Measurements from ENCODE around the gene OR10J5.
"Not testable (repeated sequence)": the region's sequence is repeated elsewhere in the genome, so short reads cannot be mapped to it uniquely, and the experiment has no call there.

OR10J5 gene

DNA sequence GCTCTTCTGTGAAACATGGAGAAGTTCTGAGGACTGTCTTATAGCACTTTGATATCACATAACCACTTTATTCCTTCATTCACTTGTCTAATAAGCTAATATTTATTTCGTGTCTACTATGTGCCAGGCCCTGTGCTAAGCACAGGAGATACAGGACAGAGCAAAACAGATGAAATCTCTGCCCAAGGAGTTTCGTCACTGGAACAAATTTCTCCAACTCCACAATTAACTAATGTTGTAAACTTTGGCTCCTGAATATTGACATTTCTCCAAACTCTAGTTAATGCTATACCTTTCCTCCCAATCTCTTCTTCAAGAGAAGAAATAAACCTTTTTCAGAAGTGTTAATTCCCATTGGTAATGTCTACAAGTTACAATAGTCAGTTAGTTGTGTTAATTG lies 24.8 kb upstream of the OR10J5 start:
- TF ChIP-seq ZNF274 (IDR thresholded peaks at IDR 0.05; ENCODE audit: low read depth, low read length) (no peak), SUZ12 (IDR thresholded peaks at IDR 0.05; ENCODE audit: extremely low read depth, insufficient read depth, insufficient read length) (no peak), YY1 (IDR thresholded peaks at IDR 0.05; ENCODE audit: insufficient read depth, insufficient read length) (no peak)
- Histone ChIP-seq H3K36me3 (ENCODE audit: insufficient read depth, insufficient read length, low read length) (no peaks in the 10 kb centered on the region), H3K4me3 (ENCODE audit: insufficient read length, low read depth) (no peak overlapping the region), H3K9ac (ENCODE audit: insufficient read length, low read depth) (no peak overlapping the region), H3K27me3 (ENCODE audit: insufficient read depth, insufficient read length) (no peaks in the 10 kb centered on the region), H3K9me3 (ENCODE audit: insufficient read depth, low read length) (peaks cover 5% of the 10 kb centered on the region; the same call in 1 of the 2 replicates), H3K4me1 (ENCODE audit: insufficient read depth, insufficient read length) (no peaks in the 10 kb centered on the region)
- no peak for DNase-seq (ENCODE audit: low read depth, low spot score)

DNA sequence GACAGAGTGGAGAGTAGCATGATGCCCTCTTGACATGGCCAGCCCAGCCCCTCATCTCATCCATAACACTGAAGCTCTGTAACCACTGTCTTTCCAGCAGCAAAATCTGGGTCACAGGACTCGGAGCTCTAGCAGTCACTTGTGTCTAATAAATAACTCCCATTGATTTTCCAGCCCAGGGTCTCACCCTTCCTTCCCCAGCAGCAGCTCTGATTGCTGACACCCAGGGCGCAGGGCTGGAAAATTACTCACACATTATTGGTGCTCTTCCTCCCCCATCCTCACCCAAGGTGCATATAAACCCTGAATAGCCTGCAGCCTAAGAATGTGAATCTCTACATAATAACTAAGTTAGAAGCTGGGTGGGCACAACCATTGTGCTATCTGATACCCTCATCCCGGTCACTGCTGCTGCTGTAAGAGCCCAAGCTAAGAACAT lies 21.1 kb upstream of the OR10J5 start:
- DNase-seq (ENCODE audit: low read depth, low spot score), result no peak
- H3K9ac ChIP-seq (ENCODE audit: insufficient read length, low read depth), result no peak overlapping the region
- H3K4me1 ChIP-seq (ENCODE audit: insufficient read depth, insufficient read length), result no peaks in the 10 kb centered on the region
- no peaks in the 10 kb centered on the region for H3K36me3 ChIP-seq (ENCODE audit: insufficient read depth, insufficient read length, low read length)
- no peaks in the 10 kb centered on the region for H3K27me3 ChIP-seq (ENCODE audit: insufficient read depth, insufficient read length)
- TF ChIP-seq SUZ12 (IDR thresholded peaks at IDR 0.05; ENCODE audit: extremely low read depth, insufficient read depth, insufficient read length) (no peak), YY1 (IDR thresholded peaks at IDR 0.05; ENCODE audit: insufficient read depth, insufficient read length) (no peak), ZNF274 (IDR thresholded peaks at IDR 0.05; ENCODE audit: low read depth, low read length) (no peak)
- no peak overlapping the region for H3K4me3 ChIP-seq (ENCODE audit: insufficient read length, low read depth)
- H3K9me3 ChIP-seq (ENCODE audit: insufficient read depth, low read length), result no peaks in the 10 kb centered on the region

DNA sequence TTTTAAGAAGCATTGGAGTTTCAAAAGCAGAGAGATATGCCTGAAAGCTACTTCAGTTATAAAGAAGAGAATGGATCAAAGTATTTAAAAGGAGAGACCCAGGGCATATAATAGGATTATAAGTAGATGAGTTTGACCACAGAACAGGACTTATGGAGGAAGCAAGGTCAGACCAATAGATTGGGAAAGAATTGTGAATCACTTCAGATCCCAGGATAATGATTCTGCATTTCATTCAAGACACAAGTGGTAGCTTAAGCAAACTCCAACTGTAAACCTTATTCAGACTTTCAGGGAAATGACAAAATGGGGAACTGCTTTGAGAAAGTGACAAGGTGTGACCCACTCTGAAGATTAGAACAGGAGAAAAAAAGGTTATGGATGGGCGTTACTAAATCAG lies 18.9 kb upstream of the OR10J5 start:
- H3K4me3 ChIP-seq (ENCODE audit: insufficient read length, low read depth), result no peak overlapping the region
- H3K9ac ChIP-seq (ENCODE audit: insufficient read length, low read depth), result no peak overlapping the region
- H3K9me3 ChIP-seq (ENCODE audit: insufficient read depth, low read length), result no peaks in the 10 kb centered on the region
- H3K4me1 ChIP-seq (ENCODE audit: insufficient read depth, insufficient read length), result no peaks in the 10 kb centered on the region
- H3K36me3 ChIP-seq (ENCODE audit: insufficient read depth, insufficient read length, low read length), result no peaks in the 10 kb centered on the region
- DNase-seq (ENCODE audit: low read depth, low spot score), result no peak
- H3K27me3 ChIP-seq (ENCODE audit: insufficient read depth, insufficient read length), result no peaks in the 10 kb centered on the region
- no peak for TF ChIP-seq ZNF274 (IDR thresholded peaks at IDR 0.05; ENCODE audit: low read depth, low read length)
- no peak for TF ChIP-seq SUZ12 (IDR thresholded peaks at IDR 0.05; ENCODE audit: extremely low read depth, insufficient read depth, insufficient read length)
- no peak for TF ChIP-seq YY1 (IDR thresholded peaks at IDR 0.05; ENCODE audit: insufficient read depth, insufficient read length)

DNA sequence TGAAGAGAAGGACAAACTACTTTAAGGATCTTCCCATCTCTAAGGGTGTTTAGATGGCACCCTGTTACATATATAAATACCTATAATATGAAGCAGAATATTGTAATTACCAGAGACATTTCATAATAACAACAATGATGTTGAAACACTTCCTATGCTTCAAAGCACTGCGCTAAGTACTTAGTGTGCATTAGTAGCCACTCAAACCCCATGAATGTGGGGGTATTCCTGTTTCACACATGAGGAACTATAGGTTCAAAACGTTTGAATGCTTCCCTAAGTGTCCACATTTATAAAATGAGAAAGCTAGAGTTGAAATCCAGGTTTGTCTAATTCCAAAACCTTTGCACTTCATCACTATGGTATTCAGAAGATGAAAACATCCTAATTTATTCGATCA lies 18.5 kb upstream of the OR10J5 start:
- Histone ChIP-seq H3K36me3 (ENCODE audit: insufficient read depth, insufficient read length, low read length) (no peaks in the 10 kb centered on the region), H3K4me3 (ENCODE audit: insufficient read length, low read depth) (no peak overlapping the region), H3K4me1 (ENCODE audit: insufficient read depth, insufficient read length) (no peaks in the 10 kb centered on the region), H3K27me3 (ENCODE audit: insufficient read depth, insufficient read length) (no peaks in the 10 kb centered on the region), H3K9ac (ENCODE audit: insufficient read length, low read depth) (no peak overlapping the region), H3K9me3 (ENCODE audit: insufficient read depth, low read length) (no peaks in the 10 kb centered on the region)
- TF ChIP-seq ZNF274 (IDR thresholded peaks at IDR 0.05; ENCODE audit: low read depth, low read length) (no peak), SUZ12 (IDR thresholded peaks at IDR 0.05; ENCODE audit: extremely low read depth, insufficient read depth, insufficient read length) (no peak), YY1 (IDR thresholded peaks at IDR 0.05; ENCODE audit: insufficient read depth, insufficient read length) (no peak)
- no peak for DNase-seq (ENCODE audit: low read depth, low spot score)

DNA sequence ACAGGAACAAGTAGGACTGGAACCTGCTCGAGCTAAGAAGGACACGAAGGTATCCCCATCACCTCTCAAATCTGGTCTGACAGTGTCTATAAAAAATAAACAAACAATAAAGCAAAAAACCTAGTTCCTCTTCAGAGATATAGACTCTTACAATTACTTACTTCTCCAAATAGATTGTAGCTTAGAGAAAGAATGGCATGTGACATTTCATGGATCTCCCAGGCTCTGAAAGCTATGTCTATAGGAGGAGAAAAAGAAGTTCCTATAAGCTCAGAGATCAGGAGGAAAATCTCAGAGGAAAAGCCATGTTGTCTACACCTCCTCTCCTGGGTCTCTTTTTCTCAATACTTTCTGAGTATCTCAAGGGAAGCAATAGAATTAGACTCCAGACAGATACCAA lies 12.3 kb upstream of the OR10J5 start:
- Histone ChIP-seq H3K4me1 (ENCODE audit: insufficient read depth, insufficient read length) (no peaks in the 10 kb centered on the region), H3K9me3 (ENCODE audit: insufficient read depth, low read length) (no peaks in the 10 kb centered on the region), H3K9ac (ENCODE audit: insufficient read length, low read depth) (no peak overlapping the region), H3K36me3 (ENCODE audit: insufficient read depth, insufficient read length, low read length) (no peaks in the 10 kb centered on the region), H3K27me3 (ENCODE audit: insufficient read depth, insufficient read length) (no peaks in the 10 kb centered on the region), H3K4me3 (ENCODE audit: insufficient read length, low read depth) (no peak overlapping the region)
- TF ChIP-seq SUZ12 (IDR thresholded peaks at IDR 0.05; ENCODE audit: extremely low read depth, insufficient read depth, insufficient read length), result no peak
- TF ChIP-seq ZNF274 (IDR thresholded peaks at IDR 0.05; ENCODE audit: low read depth, low read length), result no peak
- TF ChIP-seq YY1 (IDR thresholded peaks at IDR 0.05; ENCODE audit: insufficient read depth, insufficient read length), result no peak
- no peak for DNase-seq (ENCODE audit: low read depth, low spot score)

DNA sequence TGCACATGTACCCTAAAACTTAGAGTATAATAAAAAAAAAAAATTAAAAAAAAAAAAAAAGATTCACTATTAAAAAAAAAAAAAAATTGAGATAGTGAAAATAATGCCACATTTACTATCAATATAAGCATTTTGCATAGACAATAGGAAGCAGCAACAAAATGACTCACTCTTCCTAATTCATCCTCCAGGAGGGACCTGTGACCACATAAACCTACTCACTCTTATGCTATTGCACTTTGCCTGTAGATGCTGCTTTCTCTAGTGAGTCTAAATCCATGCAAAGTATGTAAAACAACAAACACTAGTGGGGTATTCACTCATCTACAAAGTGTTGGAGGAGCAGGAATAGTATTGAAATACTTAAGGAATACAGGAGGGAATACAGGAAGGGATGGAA lies 2.9 kb downstream of the OR10J5 start:
- Histone ChIP-seq H3K27me3 (ENCODE audit: insufficient read depth, insufficient read length) (no peaks in the 10 kb centered on the region), H3K4me1 (ENCODE audit: insufficient read depth, insufficient read length) (no peaks in the 10 kb centered on the region), H3K9ac (ENCODE audit: insufficient read length, low read depth) (no peak overlapping the region), H3K9me3 (ENCODE audit: insufficient read depth, low read length) (peaks cover 4% of the 10 kb centered on the region; the same call in 1 of the 2 replicates), H3K36me3 (ENCODE audit: insufficient read depth, insufficient read length, low read length) (no peaks in the 10 kb centered on the region), H3K4me3 (ENCODE audit: insufficient read length, low read depth) (no peak overlapping the region)
- no peak for TF ChIP-seq YY1 (IDR thresholded peaks at IDR 0.05; ENCODE audit: insufficient read depth, insufficient read length)
- TF ChIP-seq ZNF274 (IDR thresholded peaks at IDR 0.05; ENCODE audit: low read depth, low read length), result no peak
- no peak for TF ChIP-seq SUZ12 (IDR thresholded peaks at IDR 0.05; ENCODE audit: extremely low read depth, insufficient read depth, insufficient read length)
- DNase-seq (ENCODE audit: low read depth, low spot score), result no peak

DNA sequence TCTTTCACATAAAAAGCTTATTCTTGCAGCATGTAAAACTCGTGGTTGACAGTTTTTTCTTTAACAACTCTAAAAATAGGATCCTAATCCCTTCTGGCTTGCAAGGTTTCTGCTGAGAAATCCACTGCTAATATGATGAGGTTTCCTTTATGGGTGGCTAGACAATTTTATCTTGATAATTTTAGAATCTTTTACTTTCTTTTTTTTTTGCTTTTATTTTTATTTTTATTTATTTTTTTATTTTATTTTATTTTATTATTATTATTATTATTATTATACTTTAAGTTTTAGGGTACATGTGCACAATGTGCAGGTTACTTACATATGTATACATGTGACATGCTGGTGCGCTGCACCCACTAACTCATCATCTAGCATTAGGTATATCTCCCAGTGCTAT lies 11.0 kb downstream of the OR10J5 start:
- not testable (repeated sequence) for H3K4me1 ChIP-seq (ENCODE audit: insufficient read depth, insufficient read length); H3K9ac ChIP-seq (ENCODE audit: insufficient read length, low read depth); H3K27me3 ChIP-seq (ENCODE audit: insufficient read depth, insufficient read length); DNase-seq (ENCODE audit: low read depth, low spot score); H3K9me3 ChIP-seq (ENCODE audit: insufficient read depth, low read length); H3K4me3 ChIP-seq (ENCODE audit: insufficient read length, low read depth); H3K36me3 ChIP-seq (ENCODE audit: insufficient read depth, insufficient read length, low read length)

DNA sequence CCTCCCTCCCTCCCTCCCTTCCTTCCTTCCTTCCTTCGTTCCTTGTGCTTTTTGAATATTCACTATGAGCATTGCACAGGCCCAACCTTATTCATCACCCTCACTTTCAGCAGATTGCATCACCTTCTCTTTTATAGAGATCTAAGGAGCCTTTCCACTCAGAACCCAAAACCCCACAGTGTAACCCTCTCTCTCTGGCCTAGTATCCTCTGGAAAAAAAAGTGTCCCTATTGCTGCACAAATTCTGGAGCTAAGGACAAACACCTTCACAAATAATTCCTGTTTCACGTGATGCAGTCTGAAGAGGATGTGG lies 25.6 kb downstream of the OR10J5 start:
- Histone ChIP-seq H3K9ac (ENCODE audit: insufficient read length, low read depth) (no peak overlapping the region), H3K9me3 (ENCODE audit: insufficient read depth, low read length) (no peaks in the 10 kb centered on the region), H3K4me1 (ENCODE audit: insufficient read depth, insufficient read length) (no peaks in the 10 kb centered on the region), H3K4me3 (ENCODE audit: insufficient read length, low read depth) (no peak overlapping the region), H3K27me3 (ENCODE audit: insufficient read depth, insufficient read length) (no peaks in the 10 kb centered on the region), H3K36me3 (ENCODE audit: insufficient read depth, insufficient read length, low read length) (no peaks in the 10 kb centered on the region)
- TF ChIP-seq SUZ12 (IDR thresholded peaks at IDR 0.05; ENCODE audit: extremely low read depth, insufficient read depth, insufficient read length) (no peak), ZNF274 (IDR thresholded peaks at IDR 0.05; ENCODE audit: low read depth, low read length) (no peak), YY1 (IDR thresholded peaks at IDR 0.05; ENCODE audit: insufficient read depth, insufficient read length) (no peak)
- no peak for DNase-seq (ENCODE audit: low read depth, low spot score)
